Measurements from ENCODE around the gene TFAP2A. TPM values are rescaled to one million over a fixed set of nuclear protein-coding genes. Genes with fewer than 3 reads are reported as not detected.

Gene TFAP2A
- polyA plus RNA-seq, 1 donor (not counting 4 experiments of a cell fraction or from before 2014, with no cell fraction given) = 30.2 TPM

DNA sequence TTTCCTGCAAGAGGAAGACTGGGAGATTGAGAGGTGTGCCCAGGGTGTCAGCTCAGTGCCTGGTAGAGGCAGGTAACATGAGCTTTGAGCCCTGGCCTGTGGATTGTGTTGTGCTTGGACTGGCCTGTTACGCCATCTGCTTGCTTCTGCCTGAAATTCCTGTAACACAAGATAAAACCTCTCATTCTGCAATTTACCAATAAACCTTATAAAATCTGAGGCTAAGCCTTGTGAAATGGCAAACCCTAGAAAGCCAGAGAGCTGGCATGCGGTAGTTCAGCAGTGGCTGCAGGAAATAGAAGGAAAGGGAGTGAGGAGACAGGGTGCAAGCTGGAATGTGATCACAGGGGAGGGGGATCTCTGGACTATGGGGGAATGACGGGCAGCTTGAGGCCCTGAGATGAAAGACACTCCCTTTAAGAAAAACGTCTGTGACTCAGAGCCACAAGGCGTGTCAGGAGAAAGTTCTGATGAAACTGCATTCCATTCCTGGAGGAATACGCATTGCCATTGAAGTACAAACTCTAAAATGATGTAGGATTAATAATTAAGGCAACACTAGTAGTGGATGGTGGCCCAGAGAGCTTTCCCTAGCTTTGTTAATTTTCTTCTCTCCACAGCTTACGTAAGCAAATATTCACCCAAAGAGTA lies 26.3 kb upstream of the TFAP2A start:
- Histone ChIP-seq H3K4me3 (ENCODE audit: control insufficient read depth in 2 of 3, extremely low read depth in 1 of 3, insufficient read depth in 2 of 3, low read depth in 1 of 3, low read length in 3 of 3) (no peak overlapping the region), H2AFZ (ENCODE audit: control insufficient read depth, low read length) (peak overlapping the region; percentile 48), H3K36me3 (ENCODE audit: control insufficient read depth in 2 of 2, extremely low read depth in 1 of 2, insufficient read depth in 2 of 2, low read length in 2 of 2) (no peaks in the 10 kb centered on the region), H3K9me3 (ENCODE audit: control insufficient read depth, low read depth, low read length) (no peaks in the 10 kb centered on the region), H3K9ac (ENCODE audit: control insufficient read depth, extremely low read depth, insufficient read depth, low read length) (peak overlapping the region; percentile 64), H3K4me1 (ENCODE audit: control insufficient read depth, extremely low read depth, insufficient read depth, low read length) (peaks cover 19% of the 10 kb centered on the region), H3K27ac (ENCODE audit: control insufficient read depth, insufficient read depth, low read length) (peak overlapping the region; percentile 83), H3K9me1 (ENCODE audit: control insufficient read depth, extremely low read depth, insufficient read depth, low read length) (no peaks in the 10 kb centered on the region), H3K27me3 (ENCODE audit: control insufficient read depth, extremely low read depth, insufficient read depth, low read length) (no peaks in the 10 kb centered on the region), H4K20me1 (ENCODE audit: control insufficient read depth, extremely low read depth, insufficient read depth, low read length) (no peaks in the 10 kb centered on the region), H3K4me2 (ENCODE audit: control insufficient read depth, extremely low read depth, insufficient read depth, low read depth, low read length) (peak overlapping the region; percentile 63), H3K79me2 (ENCODE audit: control insufficient read depth, insufficient read depth, low read length) (no peaks in the 10 kb centered on the region)
- TF ChIP-seq EZH2 (IDR thresholded peaks at IDR 0.05; ENCODE audit: low read length) = no peak
- TF ChIP-seq, protein P1, sequence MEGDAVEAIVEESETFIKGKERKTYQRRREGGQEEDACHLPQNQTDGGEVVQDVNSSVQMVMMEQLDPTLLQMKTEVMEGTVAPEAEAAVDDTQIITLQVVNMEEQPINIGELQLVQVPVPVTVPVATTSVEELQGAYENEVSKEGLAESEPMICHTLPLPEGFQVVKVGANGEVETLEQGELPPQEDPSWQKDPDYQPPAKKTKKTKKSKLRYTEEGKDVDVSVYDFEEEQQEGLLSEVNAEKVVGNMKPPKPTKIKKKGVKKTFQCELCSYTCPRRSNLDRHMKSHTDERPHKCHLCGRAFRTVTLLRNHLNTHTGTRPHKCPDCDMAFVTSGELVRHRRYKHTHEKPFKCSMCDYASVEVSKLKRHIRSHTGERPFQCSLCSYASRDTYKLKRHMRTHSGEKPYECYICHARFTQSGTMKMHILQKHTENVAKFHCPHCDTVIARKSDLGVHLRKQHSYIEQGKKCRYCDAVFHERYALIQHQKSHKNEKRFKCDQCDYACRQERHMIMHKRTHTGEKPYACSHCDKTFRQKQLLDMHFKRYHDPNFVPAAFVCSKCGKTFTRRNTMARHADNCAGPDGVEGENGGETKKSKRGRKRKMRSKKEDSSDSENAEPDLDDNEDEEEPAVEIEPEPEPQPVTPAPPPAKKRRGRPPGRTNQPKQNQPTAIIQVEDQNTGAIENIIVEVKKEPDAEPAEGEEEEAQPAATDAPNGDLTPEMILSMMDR (optimal IDR thresholded peaks at IDR 0.05 in 1 of 3, IDR thresholded peaks at IDR 0.05 in 1 of 3, conservative IDR thresholded peaks at IDR 0.05 in 1 of 3; ENCODE audit: extremely low read depth in 1 of 3, insufficient read depth in 2 of 3, low read length in 3 of 3) = peak in 1 of 3 experiments; percentile 24
- dilution Hi-C loops (cut with MboI; ENCODE audit: extremely low pct_ligation_motif_present, low sequenced_read_pairs) = no loop called here
- peak; percentile 97 for FAIRE-seq
- DNase-seq (ENCODE audit: low read depth, low spot score) = peak; percentile 87

DNA sequence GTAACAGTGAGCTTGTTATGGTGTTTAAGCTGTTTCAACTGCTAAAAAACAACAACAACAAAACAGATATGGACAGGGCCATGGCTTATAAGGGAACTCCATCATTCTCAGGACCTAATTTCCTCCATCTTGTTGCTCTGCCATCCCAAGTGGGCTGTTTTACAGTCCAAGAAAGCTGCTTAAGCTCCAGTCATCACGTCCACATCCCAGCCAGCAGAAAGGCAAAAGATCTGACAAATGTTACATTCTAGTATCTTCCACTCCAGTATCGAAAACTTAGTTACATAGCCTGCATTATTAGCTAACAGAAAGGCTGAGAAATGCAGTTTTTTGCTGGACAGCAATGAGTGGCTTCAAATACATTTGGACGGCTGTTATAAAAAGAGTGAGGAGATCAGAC lies 23.0 kb upstream of the TFAP2A start:
- no peaks in the 10 kb centered on the region for H3K36me3 ChIP-seq (ENCODE audit: control insufficient read depth in 2 of 2, extremely low read depth in 1 of 2, insufficient read depth in 2 of 2, low read length in 2 of 2)
- H3K9me3 ChIP-seq (ENCODE audit: control insufficient read depth, low read depth, low read length) = no peaks in the 10 kb centered on the region
- H4K20me1 ChIP-seq (ENCODE audit: control insufficient read depth, extremely low read depth, insufficient read depth, low read length) = no peaks in the 10 kb centered on the region
- DNase-seq (ENCODE audit: low read depth, low spot score) (no peak), FAIRE-seq (no peak)
- H3K9ac ChIP-seq (ENCODE audit: control insufficient read depth, extremely low read depth, insufficient read depth, low read length) = no peak overlapping the region
- dilution Hi-C loops (cut with MboI; ENCODE audit: extremely low pct_ligation_motif_present, low sequenced_read_pairs) = no loop called here
- no peak overlapping the region for H2AFZ ChIP-seq (ENCODE audit: control insufficient read depth, low read length)
- no peaks in the 10 kb centered on the region for H3K9me1 ChIP-seq (ENCODE audit: control insufficient read depth, extremely low read depth, insufficient read depth, low read length)
- TF ChIP-seq, protein P1 (optimal IDR thresholded peaks at IDR 0.05 in 1 of 3, IDR thresholded peaks at IDR 0.05 in 1 of 3, conservative IDR thresholded peaks at IDR 0.05 in 1 of 3; ENCODE audit: extremely low read depth in 1 of 3, insufficient read depth in 2 of 3, low read length in 3 of 3) = no peak
- no peak for TF ChIP-seq EZH2 (IDR thresholded peaks at IDR 0.05; ENCODE audit: low read length)
- no peak overlapping the region for H3K27ac ChIP-seq (ENCODE audit: control insufficient read depth, insufficient read depth, low read length)
- H3K4me2 ChIP-seq (ENCODE audit: control insufficient read depth, extremely low read depth, insufficient read depth, low read depth, low read length) = no peak overlapping the region
- H3K79me2 ChIP-seq (ENCODE audit: control insufficient read depth, insufficient read depth, low read length) = no peaks in the 10 kb centered on the region
- H3K4me1 ChIP-seq (ENCODE audit: control insufficient read depth, extremely low read depth, insufficient read depth, low read length) = peaks cover 38% of the 10 kb centered on the region
- no peaks in the 10 kb centered on the region for H3K27me3 ChIP-seq (ENCODE audit: control insufficient read depth, extremely low read depth, insufficient read depth, low read length)
- H3K4me3 ChIP-seq (ENCODE audit: control insufficient read depth in 2 of 3, extremely low read depth in 1 of 3, insufficient read depth in 2 of 3, low read depth in 1 of 3, low read length in 3 of 3) = no peak overlapping the region
